GM23248 (cell line): Measurements from ENCODE around the gene DNAH8. TPM values are rescaled to one million over a fixed set of nuclear protein-coding genes. Genes with fewer than 3 reads are reported as not detected.

Experiments
- DNase-seq: peaks from one replicate; pipeline ENCODE4 v3.0.0-alpha.2; 2015
- H2AFZ ChIP-seq: fragments of 200-600 bp; sonication (generic); 2 replicates; pipeline ENCODE4 v1.6.1; 2016; ENCODE audit warnings: antibody characterized with exemption
- H3F3A ChIP-seq: fragments of 200-600 bp; sonication (generic); 2 replicates; pipeline ENCODE4 v1.6.1; 2016; ENCODE audit warnings: mild to moderate bottlenecking, antibody characterized with exemption, mixed run types; ENCODE audit not compliant: insufficient read depth
- H3K27ac ChIP-seq: fragments of 200-600 bp; sonication (generic); 2 replicates; pipeline ENCODE4 v1.5.1; 2016; ENCODE audit warnings: mild to moderate bottlenecking
- H3K27me3 ChIP-seq: fragments of 200-600 bp; sonication (generic); replicated peaks from 2 replicates; pipeline ENCODE4 v1.6.1; 2016; ENCODE audit warnings: mild to moderate bottlenecking; ENCODE audit not compliant: insufficient read depth
- H3K36me3 ChIP-seq: fragments of 200-600 bp; sonication (generic); 2 replicates; pipeline ENCODE4 v1.6.1; 2016; ENCODE audit warnings: low read depth, mild to moderate bottlenecking
- H3K4me1 ChIP-seq: fragments of 200-600 bp; sonication (generic); 2 replicates; pipeline ENCODE4 v1.6.1; 2016; ENCODE audit warnings: mild to moderate bottlenecking; ENCODE audit not compliant: insufficient read depth
- H3K4me2 ChIP-seq: fragments of 200-600 bp; sonication (generic); one replicate; pipeline ENCODE4 v1.6.1; 2016; ENCODE audit warnings: mild to moderate bottlenecking; ENCODE audit not compliant: unreplicated experiment
- H3K4me3 ChIP-seq: fragments of 200-600 bp; sonication (generic); 2 replicates; pipeline ENCODE4 v1.5.1; 2016; ENCODE audit warnings: mild to moderate bottlenecking
- H3K79me2 ChIP-seq: fragments of 200-600 bp; sonication (generic); 2 replicates; pipeline ENCODE4 v1.6.1; 2016; ENCODE audit warnings: mild to moderate bottlenecking; ENCODE audit not compliant: insufficient read depth
- H3K9ac ChIP-seq: fragments of 200-600 bp; sonication (generic); 2 replicates; pipeline ENCODE4 v1.6.1; 2016; ENCODE audit warnings: mild to moderate bottlenecking
- H3K9me2 ChIP-seq: fragments of 200-600 bp; sonication (generic); 2 replicates; pipeline ENCODE4 v1.6.1; 2016; ENCODE audit warnings: mixed run types, mild to moderate bottlenecking, moderate library complexity; ENCODE audit not compliant: insufficient read depth
- H3K9me3 ChIP-seq: fragments of 200-600 bp; sonication (generic); one replicate; pipeline ENCODE4 v1.6.1; 2017; ENCODE audit warnings: low read depth
- H4K20me1 ChIP-seq: fragments of 200-600 bp; sonication (generic); 2 replicates; pipeline ENCODE4 v1.6.0; 2016; ENCODE audit not compliant: insufficient read depth
- EZH2 ChIP-seq: fragments of 200-600 bp; sonication (generic); IDR thresholded peaks from 2 replicates; pipeline ENCODE4 v1.6.1; 2018; ENCODE audit warnings: antibody characterized with exemption, mild to moderate bottlenecking; ENCODE audit not compliant: insufficient read depth, poor library complexity, severe bottlenecking
- EZH2phosphoT487 ChIP-seq: fragments of 200-600 bp; sonication (generic); IDR thresholded peaks from 2 replicates; pipeline ENCODE4 v1.6.1; 2018; ENCODE audit warnings: antibody characterized with exemption, moderate library complexity, mild to moderate bottlenecking, low read depth; ENCODE audit not compliant: insufficient read depth
- WGBS, 2 experiments: methylation state at CpG; one replicate each; pipeline ENCODE4 v1.1.6; 2015 to 2017; ENCODE audit warnings: low lambda C conversion rate in 2 of 2, low coverage in 1 of 2; ENCODE audit errors: missing lambda C conversion rate in 2 of 2; 5-methylcytosine and 5-hydroxymethylcytosine counted together
- in situ Hi-C: fragments of 300-500 bp; cut with MboI; formaldehyde crosslinking; loops from 2 replicates; pipeline ENCODE4 v1.15.0; 2020
- polyA plus RNA-seq: library from polyadenylated mRNA; unstranded; fragments of >200 nt; fragmentation: Nextera tagmentation; extraction: Ambion mirVana; gene quantifications from 2 replicates; pipeline ENCODE4 v1.2.1, GENCODE V29; 2016
- total RNA-seq: library from RNA; depleted of rRNA; stranded (reverse); fragments of >200 nt; shearing (Covaris generic); gene quantifications from 2 replicates; pipeline ENCODE4 v1.2.3, GENCODE V29; 2014

Gene DNAH8
- total and polyA plus RNA-seq, 2 experiments from 2014 or later: not detected

DNA sequence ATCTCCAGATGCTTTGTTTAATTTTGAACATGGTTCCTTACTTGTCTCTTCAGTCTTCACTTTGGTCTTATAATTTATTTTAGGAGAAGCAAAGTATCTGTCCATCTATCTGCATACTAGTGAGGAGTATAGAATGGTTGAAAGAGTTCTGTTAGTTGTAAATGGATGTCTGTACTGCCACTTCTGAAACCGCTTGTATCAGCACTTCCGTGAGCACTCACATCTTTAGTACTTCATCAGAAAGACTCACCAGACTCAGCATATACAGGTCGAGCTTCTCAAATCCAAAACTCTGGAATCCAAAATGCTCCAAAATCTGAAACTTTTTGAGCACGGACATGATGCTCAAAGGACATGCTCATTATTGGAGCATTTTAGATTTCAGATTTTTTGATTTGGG lies 191.5 kb downstream of the DNAH8 start:
- DNase-seq: no peak

DNA sequence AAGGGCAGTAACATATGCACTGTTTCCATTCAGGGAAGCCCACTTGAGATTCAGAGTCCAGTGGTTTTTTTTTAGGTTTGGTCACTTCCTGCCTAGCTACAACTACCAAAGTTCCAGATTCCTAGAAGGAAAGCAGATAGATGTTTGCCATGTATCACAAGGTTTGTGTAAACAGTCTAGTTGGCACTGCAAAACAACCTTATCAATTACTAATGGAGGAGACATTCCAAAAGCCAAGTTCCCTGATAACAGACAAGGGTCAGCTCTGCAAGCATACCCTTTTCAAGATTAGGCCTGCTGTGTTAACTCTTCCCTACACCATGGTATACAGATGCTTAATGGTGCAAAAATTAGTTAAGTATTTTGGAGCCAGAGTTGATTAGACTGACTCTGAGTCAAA lies 192.2 kb downstream of the DNAH8 start:
- DNase-seq: no peak
- in situ Hi-C loops: no loop called here
- Histone ChIP-seq H3K9me2 (no peaks in the 10 kb centered on the region), H3K4me3 (no peak overlapping the region), H3K27ac (no peak overlapping the region), H3K27me3 (no peaks in the 10 kb centered on the region), H3K9ac (no peak overlapping the region), H3K9me3 (no peaks in the 10 kb centered on the region), H3K4me1 (no peaks in the 10 kb centered on the region), H3K36me3 (no peaks in the 10 kb centered on the region), H4K20me1 (no peaks in the 10 kb centered on the region), H3K4me2 (no peak overlapping the region), H3F3A (no peaks in the 10 kb centered on the region), H3K79me2 (no peaks in the 10 kb centered on the region), H2AFZ (no peak overlapping the region)
- TF ChIP-seq EZH2 (no peak), EZH2phosphoT487 (no peak)

More for the DNA sequence above, 191.5 kb downstream of the DNAH8 start:
- Histone ChIP-seq H3K79me2 (no peaks in the 10 kb centered on the region), H3F3A (no peaks in the 10 kb centered on the region), H3K9me2 (no peaks in the 10 kb centered on the region), H3K9me3 (no peaks in the 10 kb centered on the region), H3K27ac (no peak overlapping the region), H3K36me3 (no peaks in the 10 kb centered on the region), H3K27me3 (no peaks in the 10 kb centered on the region), H3K4me1 (no peaks in the 10 kb centered on the region), H4K20me1 (no peaks in the 10 kb centered on the region), H3K4me3 (no peak overlapping the region), H3K9ac (no peak overlapping the region), H2AFZ (no peak overlapping the region), H3K4me2 (no peak overlapping the region)
- no peak for TF ChIP-seq EZH2phosphoT487
- TF ChIP-seq EZH2: no peak
- in situ Hi-C loops: no loop called here
- WGBS, 2 experiments: 29% methylated on average over 4 of the region's 4 CpGs

DNA sequence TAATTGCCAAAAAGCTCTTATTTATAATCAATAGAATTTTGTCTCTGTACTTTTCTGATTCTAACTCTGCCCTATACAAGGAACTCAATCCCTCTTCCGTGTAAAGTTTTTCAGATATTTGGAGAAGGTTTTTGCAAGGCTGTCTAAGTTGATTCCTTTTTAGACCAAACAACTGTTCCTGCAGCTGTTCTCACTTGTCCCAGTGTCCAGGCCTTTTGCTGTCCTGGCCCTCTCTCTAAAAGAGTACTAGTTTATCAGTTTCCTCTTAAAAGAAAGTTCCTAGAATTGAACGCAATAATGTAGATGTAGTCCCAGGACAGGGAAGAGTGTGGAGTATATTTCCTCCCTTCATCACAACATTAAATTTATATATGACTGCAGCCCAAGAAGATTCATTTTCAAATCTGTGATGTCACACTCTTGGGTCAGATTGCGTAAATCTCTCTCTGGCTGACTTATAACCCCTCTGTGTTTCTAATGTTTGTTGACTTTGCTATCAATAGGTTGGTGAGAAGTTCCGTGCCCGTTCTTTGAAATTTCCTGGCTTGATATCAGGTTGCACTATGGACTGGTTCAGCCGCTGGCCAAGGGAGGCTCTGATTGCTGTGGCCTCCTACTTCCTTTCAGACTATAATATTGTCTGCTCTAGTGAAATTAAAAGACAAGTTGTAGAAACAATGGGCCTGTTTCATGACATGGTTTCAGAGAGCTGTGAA lies 194.1 kb downstream of the DNAH8 start:
- in situ Hi-C loops: no loop called here
- no peak overlapping the region for H2AFZ ChIP-seq
- H3K4me2 ChIP-seq: no peak overlapping the region

DNA sequence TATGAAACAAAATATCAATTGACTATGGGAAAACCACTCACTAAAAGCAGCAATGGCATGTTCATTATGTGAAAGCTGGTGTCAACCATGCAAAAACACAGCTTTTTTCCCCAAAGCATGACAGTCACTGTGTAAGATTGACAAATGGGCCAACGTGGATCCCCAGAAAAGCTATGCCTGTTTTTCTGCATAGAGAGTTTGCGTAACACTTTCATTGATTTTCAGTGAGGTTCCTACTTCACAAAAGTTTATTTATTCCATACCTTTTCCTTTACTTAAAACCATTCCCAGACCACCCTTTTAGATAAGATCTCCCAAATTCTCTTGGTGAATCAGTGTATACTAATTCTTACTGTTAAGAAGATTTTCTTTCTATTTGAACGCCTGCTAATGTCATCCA lies 195.1 kb downstream of the DNAH8 start:
- TF ChIP-seq EZH2phosphoT487: no peak
- TF ChIP-seq EZH2: no peak
- Histone ChIP-seq H3F3A (no peaks in the 10 kb centered on the region), H3K9me2 (no peaks in the 10 kb centered on the region), H3K36me3 (no peaks in the 10 kb centered on the region), H4K20me1 (no peaks in the 10 kb centered on the region), H3K9me3 (no peaks in the 10 kb centered on the region), H2AFZ (no peak overlapping the region), H3K4me2 (no peak overlapping the region), H3K4me3 (no peak overlapping the region), H3K9ac (no peak overlapping the region), H3K27ac (no peak overlapping the region), H3K4me1 (no peaks in the 10 kb centered on the region), H3K27me3 (no peaks in the 10 kb centered on the region), H3K79me2 (no peaks in the 10 kb centered on the region)
- in situ Hi-C loops: no loop called here
- DNase-seq: no peak
- 48 to 65% methylated on average over 3 of the region's 3 CpGs for WGBS, 2 experiments

More for the DNA sequence above, 194.1 kb downstream of the DNAH8 start:
- TF ChIP-seq EZH2: no peak
- TF ChIP-seq EZH2phosphoT487: no peak
- Histone ChIP-seq H3K4me1 (no peaks in the 10 kb centered on the region), H3K79me2 (no peaks in the 10 kb centered on the region), H3K9me3 (no peaks in the 10 kb centered on the region), H3K9ac (no peak overlapping the region), H3K27me3 (no peaks in the 10 kb centered on the region), H3F3A (no peaks in the 10 kb centered on the region), H4K20me1 (no peaks in the 10 kb centered on the region), H3K4me3 (no peak overlapping the region), H3K36me3 (no peaks in the 10 kb centered on the region), H3K9me2 (no peaks in the 10 kb centered on the region), H3K27ac (no peak overlapping the region)
- WGBS, 2 experiments: 50 to 54% methylated on average over 6 of the region's 6 CpGs
- DNase-seq: no peak
